SU-DHL-6 (cell line): ENCODE measurements around the gene TMEM250.

Experiments used
- H2AFZ ChIP-seq: fragments of 200-600 bp; sonication (generic); 2 replicates; pipeline ENCODE4 v1.6.1; 2014; ENCODE audit warnings: low read depth, mild to moderate bottlenecking, moderate library complexity, mixed read lengths, antibody characterized with exemption, low read length; ENCODE audit not compliant: severe bottlenecking
- H3F3A ChIP-seq: fragments of 200-600 bp; shearing (Covaris generic); 2 replicates; pipeline ENCODE4 v1.6.0; 2016; ENCODE audit warnings: antibody characterized with exemption, mild to moderate bottlenecking; ENCODE audit not compliant: insufficient read depth
- H3K27ac ChIP-seq: fragments of 200-600 bp; sonication (generic); 2 replicates; pipeline ENCODE4 v1.5.1; 2016; ENCODE audit warnings: low read depth, mild to moderate bottlenecking, low read length, moderate library complexity, mixed read lengths
- H3K27me3 ChIP-seq: fragments of 200-600 bp; sonication (generic), shearing (Covaris generic); 2 replicates; pipeline ENCODE4 v1.6.0; 2014; ENCODE audit warnings: mild to moderate bottlenecking, low read length
- H3K36me3 ChIP-seq: fragments of 200-600 bp; sonication (generic); 2 replicates; pipeline ENCODE4 v1.6.1; 2014; ENCODE audit warnings: mild to moderate bottlenecking, low read length, mixed read lengths
- H3K4me2 ChIP-seq: fragments of 300-600, 200-600 bp; shearing (Covaris generic), sonication (generic); 2 replicates; pipeline ENCODE4 v1.6.0; 2014; ENCODE audit warnings: low read length, low read depth, mild to moderate bottlenecking; ENCODE audit not compliant: poor library complexity, severe bottlenecking
- H3K4me3 ChIP-seq: fragments of 200-600 bp; sonication (generic); 2 replicates; pipeline ENCODE4 v1.5.1; 2014; ENCODE audit warnings: antibody characterized with exemption, low read length, mild to moderate bottlenecking, mixed read lengths; ENCODE audit not compliant: insufficient read depth, poor library complexity, severe bottlenecking
- H3K79me2 ChIP-seq: fragments of 200-600 bp; sonication (generic); 2 replicates; pipeline ENCODE4 v1.6.1; 2014; ENCODE audit warnings: mild to moderate bottlenecking, low read length, moderate library complexity; ENCODE audit not compliant: insufficient read depth
- H3K9ac ChIP-seq: fragments of 200-600 bp; sonication (generic); 2 replicates; pipeline ENCODE4 v1.7.0; 2014; ENCODE audit warnings: mild to moderate bottlenecking, low read length
- H3K9me2 ChIP-seq: fragments of 200-600 bp; sonication (generic); replicated peaks from 2 replicates; pipeline ENCODE4 v1.6.1; 2014; ENCODE audit warnings: low read length; ENCODE audit not compliant: insufficient read depth
- H3K9me3 ChIP-seq: fragments of 200-600 bp; sonication (generic); 2 replicates; pipeline ENCODE4 v1.6.1; 2014; ENCODE audit warnings: low read length, mixed read lengths; ENCODE audit not compliant: insufficient read depth
- H4K20me1 ChIP-seq: fragments of 200-600 bp; sonication (generic); 2 replicates; pipeline ENCODE4 v1.6.1; 2014; ENCODE audit warnings: low read depth, mild to moderate bottlenecking, antibody characterized with exemption, low read length, moderate library complexity, mixed read lengths
- EZH2phosphoT487 ChIP-seq: fragments of 200-600 bp; sonication (generic), shearing (Covaris generic); conservative IDR thresholded peaks from 2 replicates; pipeline ENCODE4 v1.6.1; 2018; ENCODE audit warnings: mild to moderate bottlenecking, antibody characterized with exemption, low read length, moderate library complexity, mixed read lengths
- TF ChIP-seq, protein P1 (sequence below): fragments of 200-600 bp; sonication (generic); IDR thresholded peaks from one replicate; pipeline ENCODE4 v1.5.1; 2017; ENCODE audit warnings: antibody characterized with exemption, mild to moderate bottlenecking, low read length, moderate library complexity; ENCODE audit not compliant: insufficient read depth, poor library complexity, severe bottlenecking

The TMEM250 gene

DNA sequence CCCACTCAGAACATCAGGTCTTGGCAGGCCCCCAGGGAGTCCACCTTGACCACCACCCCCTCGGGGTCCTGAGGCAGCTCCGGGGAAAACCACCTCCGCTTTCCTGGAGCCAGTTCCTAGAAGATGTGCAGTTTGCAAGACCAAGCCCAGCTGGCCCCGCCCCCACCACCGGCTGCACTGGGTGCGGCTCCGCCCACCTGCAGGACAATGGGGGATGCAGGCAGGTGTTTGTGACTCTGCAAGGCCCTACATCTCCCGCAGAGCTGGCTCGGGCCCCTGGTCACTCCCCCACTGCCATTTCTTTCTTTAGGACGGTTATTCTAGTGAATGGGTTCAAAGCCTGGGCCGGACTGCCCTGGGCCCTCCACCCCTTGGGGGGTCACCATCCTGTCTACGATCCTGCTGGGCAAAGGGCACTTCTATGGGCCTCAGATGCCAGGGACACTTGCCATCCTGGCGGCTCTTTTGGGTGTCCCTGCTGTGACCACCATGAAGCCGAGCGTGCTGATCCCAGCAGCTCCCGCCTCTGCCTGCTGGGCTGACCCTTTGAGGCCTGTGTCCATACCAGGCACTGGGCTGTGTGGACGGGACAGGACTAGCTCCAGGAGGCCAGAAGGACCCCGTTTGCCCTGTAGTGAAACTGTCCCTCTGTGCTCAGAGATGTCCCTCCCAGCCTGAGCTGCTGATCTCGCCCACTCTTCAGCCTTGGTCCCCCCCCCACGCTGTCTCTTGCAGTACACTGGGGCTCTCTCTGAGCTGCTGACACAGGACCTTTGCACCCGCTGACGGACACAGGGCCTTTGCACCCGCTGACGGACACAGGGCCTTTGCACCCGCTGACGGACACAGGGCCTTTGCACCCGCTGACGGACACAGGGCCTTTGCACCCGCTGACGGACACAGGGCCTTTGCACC lies 17.7 kb downstream of the TMEM250 start:
- TF ChIP-seq, protein P1, sequence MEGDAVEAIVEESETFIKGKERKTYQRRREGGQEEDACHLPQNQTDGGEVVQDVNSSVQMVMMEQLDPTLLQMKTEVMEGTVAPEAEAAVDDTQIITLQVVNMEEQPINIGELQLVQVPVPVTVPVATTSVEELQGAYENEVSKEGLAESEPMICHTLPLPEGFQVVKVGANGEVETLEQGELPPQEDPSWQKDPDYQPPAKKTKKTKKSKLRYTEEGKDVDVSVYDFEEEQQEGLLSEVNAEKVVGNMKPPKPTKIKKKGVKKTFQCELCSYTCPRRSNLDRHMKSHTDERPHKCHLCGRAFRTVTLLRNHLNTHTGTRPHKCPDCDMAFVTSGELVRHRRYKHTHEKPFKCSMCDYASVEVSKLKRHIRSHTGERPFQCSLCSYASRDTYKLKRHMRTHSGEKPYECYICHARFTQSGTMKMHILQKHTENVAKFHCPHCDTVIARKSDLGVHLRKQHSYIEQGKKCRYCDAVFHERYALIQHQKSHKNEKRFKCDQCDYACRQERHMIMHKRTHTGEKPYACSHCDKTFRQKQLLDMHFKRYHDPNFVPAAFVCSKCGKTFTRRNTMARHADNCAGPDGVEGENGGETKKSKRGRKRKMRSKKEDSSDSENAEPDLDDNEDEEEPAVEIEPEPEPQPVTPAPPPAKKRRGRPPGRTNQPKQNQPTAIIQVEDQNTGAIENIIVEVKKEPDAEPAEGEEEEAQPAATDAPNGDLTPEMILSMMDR = no peak
- TF ChIP-seq EZH2phosphoT487 = no peak
- H3K27me3 ChIP-seq = no peaks in the 10 kb centered on the region
- no peaks in the 10 kb centered on the region for H3K36me3 ChIP-seq
- H3K9me3 ChIP-seq = no peaks in the 10 kb centered on the region
- no peaks in the 10 kb centered on the region for H3K79me2 ChIP-seq
- H3K9me2 ChIP-seq = no peaks in the 10 kb centered on the region
- H4K20me1 ChIP-seq = no peaks in the 10 kb centered on the region
- H3K9ac ChIP-seq = no peak overlapping the region
- H3F3A ChIP-seq = no peaks in the 10 kb centered on the region
- no peak overlapping the region for H2AFZ ChIP-seq
- H3K4me3 ChIP-seq = no peak overlapping the region
- H3K4me2 ChIP-seq = no peak overlapping the region
- H3K27ac ChIP-seq = no peak overlapping the region

GRCh38 chr9:136099542-136099941 lies 19.1 kb downstream of the TMEM250 start:
- TF ChIP-seq, protein P1 = no peak
- TF ChIP-seq EZH2phosphoT487 = no peak

GRCh38 chr9:136098844-136099243 lies 19.8 kb downstream of the TMEM250 start:
- H3K9me2 ChIP-seq = no peaks in the 10 kb centered on the region
- no peak overlapping the region for H2AFZ ChIP-seq
- H3K4me3 ChIP-seq = no peak overlapping the region
- H4K20me1 ChIP-seq = no peaks in the 10 kb centered on the region
- H3K27ac ChIP-seq = no peak overlapping the region
- H3F3A ChIP-seq = no peaks in the 10 kb centered on the region
- no peaks in the 10 kb centered on the region for H3K9me3 ChIP-seq
- no peaks in the 10 kb centered on the region for H3K79me2 ChIP-seq
- H3K4me2 ChIP-seq = no peak overlapping the region
- TF ChIP-seq, protein P1 = no peak
- no peak for TF ChIP-seq EZH2phosphoT487
- H3K36me3 ChIP-seq = no peaks in the 10 kb centered on the region
- H3K27me3 ChIP-seq = no peaks in the 10 kb centered on the region
- H3K9ac ChIP-seq = no peak overlapping the region

More at GRCh38 chr9:136099542-136099941, 19.1 kb downstream of the TMEM250 start:
- Histone ChIP-seq H4K20me1 (no peaks in the 10 kb centered on the region), H3K79me2 (no peaks in the 10 kb centered on the region), H3F3A (no peaks in the 10 kb centered on the region), H2AFZ (no peak overlapping the region), H3K9me3 (no peaks in the 10 kb centered on the region), H3K4me3 (no peak overlapping the region), H3K36me3 (no peaks in the 10 kb centered on the region), H3K27me3 (no peaks in the 10 kb centered on the region), H3K27ac (no peak overlapping the region), H3K9ac (no peak overlapping the region), H3K9me2 (no peaks in the 10 kb centered on the region), H3K4me2 (no peak overlapping the region)
